Inferior parietal cortex (tissue), 1 donor: ENCODE data around the gene F10.

Experiments used
- DNase-seq: peaks from one replicate; pipeline ENCODE4 v3.0.0-alpha.2; 2016; ENCODE audit errors: extremely low spot score

Gene F10

GRCh38 chr13:113169277-113170272, 47.0 kb downstream of the F10 start:
- no peak for DNase-seq

- DNase-seq = no peak
Measured at GRCh38 chr13:113170511-113170910, 47.9 kb downstream of the F10 start.

- no peak for DNase-seq
Measured at GRCh38 chr13:113171250-113172125, 48.9 kb downstream of the F10 start.

- DNase-seq = no peak
Measured at GRCh38 chr13:113172419-113172926, 49.9 kb downstream of the F10 start.

- no peak for DNase-seq
Measured at GRCh38 chr13:113176280-113176679, 53.7 kb downstream of the F10 start.

- DNase-seq = no peak
Measured at GRCh38 chr13:113176822-113177221, 54.2 kb downstream of the F10 start.

GRCh38 chr13:113178070-113178895, 55.7 kb downstream of the F10 start:
- DNase-seq = no peak

- no peak for DNase-seq
Measured at GRCh38 chr13:113178896-113179167, 56.2 kb downstream of the F10 start.

GRCh38 chr13:113179374-113180230, 57.0 kb downstream of the F10 start:
- DNase-seq = no peak

GRCh38 chr13:113182046-113182445, 59.4 kb downstream of the F10 start:
- DNase-seq = no peak

GRCh38 chr13:113183450-113184129, 61.0 kb downstream of the F10 start:
- DNase-seq = no peak

GRCh38 chr13:113184568-113185440, 62.2 kb downstream of the F10 start:
- no peak for DNase-seq

- DNase-seq = no peak
Measured at GRCh38 chr13:113186061-113186900, 63.7 kb downstream of the F10 start.

- peak; percentile 50 for DNase-seq
Measured at GRCh38 chr13:113187263-113187669, 64.7 kb downstream of the F10 start.

- no peak for DNase-seq
Measured at GRCh38 chr13:113187883-113188665, 65.5 kb downstream of the F10 start.

GRCh38 chr13:113190181-113190580, 67.6 kb downstream of the F10 start:
- DNase-seq = peak; percentile 40

- no peak for DNase-seq
Measured at GRCh38 chr13:113192279-113192678, 69.7 kb downstream of the F10 start.
